ENCODE results near the gene TNFRSF1A. TPM values are rescaled to one million over a fixed set of nuclear protein-coding genes. Genes with fewer than 3 reads are reported as not detected.

Gene TNFRSF1A
- total and polyA plus RNA-seq, 5 donors from 2014 or later, result 25.6 to 39.5 (median 34.0) TPM

GRCh38 chr12:6367065-6367968, 25.4 kb upstream of the TNFRSF1A start:
- peaks cover 10 to 31% (median 18%) of the 10 kb centered on the region in 4 donors for H3K4me1 Mint-ChIP-seq
- H3K4me3 ChIP-seq (ENCODE audit: low read depth, low read length), result no peak overlapping the region
- DNase-seq, result peak in 2 of 3 donors; percentile 57 to 78

GRCh38 chr12:6364044-6364374, 22.1 kb upstream of the TNFRSF1A start:
- H3K4me1 ChIP-seq (ENCODE audit: control insufficient read depth, insufficient read depth, low read length, poor library complexity, severe bottlenecking), result peaks cover 24% of the 10 kb centered on the region
- Mint-ChIP-seq H3K4me3 (peak overlapping the region; percentile 88 to 92 (median 88)), H3K36me3 (no peaks in the 10 kb centered on the region), H3K9me3 (peaks cover 0 to 2% (median 0%) of the 10 kb centered on the region in 7 donors), H3K4me1 (peaks cover 17 to 48% (median 19%) of the 10 kb centered on the region in 4 donors), H3K27me3 (no peaks in the 10 kb centered on the region), H3K27ac (peak overlapping the region; percentile 65 to 92 (median 86))
- DNase-seq, result peak in 1 of 3 donors; percentile 74
- ATAC-seq (ENCODE audit: low read depth in 2 of 2), result no peak
- peak overlapping the region; percentile 71 for H3K27ac ChIP-seq (ENCODE audit: insufficient read depth, low read length, poor library complexity, severe bottlenecking)
- H3K36me3 ChIP-seq (ENCODE audit: control insufficient read depth, insufficient read depth, low read length), result no peaks in the 10 kb centered on the region
- H3K4me3 ChIP-seq (ENCODE audit: low read depth, low read length), result peak overlapping the region; percentile 18
- no peaks in the 10 kb centered on the region for H3K27me3 ChIP-seq (ENCODE audit: control insufficient read depth, insufficient read depth, low read length)
- H3K9me3 ChIP-seq (ENCODE audit: control insufficient read depth in 2 of 2, low read length in 2 of 2), result no peaks in the 10 kb centered on the region

More at GRCh38 chr12:6367065-6367968, 25.4 kb upstream of the TNFRSF1A start:
- Mint-ChIP-seq H3K27me3 (no peaks in the 10 kb centered on the region), H3K4me3 (peak overlapping the region in 2 of 4 donors; percentile 24 to 42), H3K36me3 (no peaks in the 10 kb centered on the region), H3K9me3 (no peaks in the 10 kb centered on the region), H3K27ac (peak overlapping the region; percentile 36 to 50 (median 44))
- H3K36me3 ChIP-seq (ENCODE audit: control insufficient read depth, insufficient read depth, low read length), result no peaks in the 10 kb centered on the region
- H3K4me1 ChIP-seq (ENCODE audit: control insufficient read depth, insufficient read depth, low read length, poor library complexity, severe bottlenecking), result peaks cover 24% of the 10 kb centered on the region
- peak; percentile 71 to 75 for ATAC-seq (ENCODE audit: low read depth in 2 of 2)
- H3K27ac ChIP-seq (ENCODE audit: insufficient read depth, low read length, poor library complexity, severe bottlenecking), result no peak overlapping the region
- H3K9me3 ChIP-seq (ENCODE audit: control insufficient read depth in 2 of 2, low read length in 2 of 2), result no peaks in the 10 kb centered on the region
- no peaks in the 10 kb centered on the region for H3K27me3 ChIP-seq (ENCODE audit: control insufficient read depth, insufficient read depth, low read length)

DNA sequence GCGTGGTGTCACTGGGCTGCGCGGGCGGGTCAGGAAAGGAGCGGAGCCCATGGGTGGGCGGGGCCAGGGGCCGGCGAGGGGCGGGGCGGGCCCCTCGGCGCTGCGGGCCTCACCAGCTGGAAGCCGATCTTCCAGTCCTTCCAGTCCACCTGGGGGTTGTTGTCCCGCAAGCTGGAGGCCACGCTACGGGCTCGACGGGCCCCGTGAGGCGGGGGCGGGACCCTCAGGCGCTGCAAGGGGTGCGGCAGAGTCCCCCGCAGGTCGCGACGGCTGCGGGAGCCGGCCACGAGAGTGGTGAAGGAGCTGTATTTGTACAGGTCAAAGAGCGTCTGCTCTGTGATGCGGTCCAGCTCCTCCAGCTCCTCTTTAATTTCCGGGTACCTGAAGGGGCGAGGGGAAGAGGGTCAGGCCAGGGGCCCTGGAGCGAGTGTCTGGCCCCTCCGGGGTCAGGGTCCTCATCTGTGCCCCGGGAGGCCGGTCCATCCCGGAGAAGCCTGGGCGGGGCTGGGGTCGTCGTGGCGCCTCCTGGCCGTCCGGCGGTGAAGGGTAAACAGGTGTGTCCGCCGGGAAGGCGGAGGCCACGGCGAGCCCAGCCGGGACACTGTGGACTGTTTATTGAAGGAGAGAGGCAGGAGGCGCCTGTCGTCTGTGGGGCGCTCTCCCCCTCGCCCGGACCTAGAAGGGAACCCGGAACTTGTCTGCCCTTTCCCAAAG, 21.6 kb upstream of the TNFRSF1A start:
- ATAC-seq (ENCODE audit: low read depth in 2 of 2) (peak; percentile 72 to 80), DNase-seq (peak; percentile 50 to 74 (median 62))
- H3K4me1 Mint-ChIP-seq, result peaks cover 17 to 46% (median 19%) of the 10 kb centered on the region in 4 donors
- no peaks in the 10 kb centered on the region for H3K27me3 Mint-ChIP-seq
- H3K4me1 ChIP-seq (ENCODE audit: control insufficient read depth, insufficient read depth, low read length, poor library complexity, severe bottlenecking), result peaks cover 24% of the 10 kb centered on the region
- peak overlapping the region; percentile 71 for H3K27ac ChIP-seq (ENCODE audit: insufficient read depth, low read length, poor library complexity, severe bottlenecking)
- peak overlapping the region; percentile 88 to 92 (median 88) for H3K4me3 Mint-ChIP-seq
- H3K27ac Mint-ChIP-seq, result peak overlapping the region; percentile 65 to 92 (median 86)
- no peaks in the 10 kb centered on the region for H3K27me3 ChIP-seq (ENCODE audit: control insufficient read depth, insufficient read depth, low read length)
- H3K9me3 ChIP-seq (ENCODE audit: control insufficient read depth in 2 of 2, low read length in 2 of 2), result no peaks in the 10 kb centered on the region
- H3K4me3 ChIP-seq (ENCODE audit: low read depth, low read length), result peak overlapping the region; percentile 41
- H3K36me3 ChIP-seq (ENCODE audit: control insufficient read depth, insufficient read depth, low read length), result no peaks in the 10 kb centered on the region
- H3K9me3 Mint-ChIP-seq, result peaks cover 0 to 2% (median 0%) of the 10 kb centered on the region in 7 donors
- no peaks in the 10 kb centered on the region for H3K36me3 Mint-ChIP-seq

DNA sequence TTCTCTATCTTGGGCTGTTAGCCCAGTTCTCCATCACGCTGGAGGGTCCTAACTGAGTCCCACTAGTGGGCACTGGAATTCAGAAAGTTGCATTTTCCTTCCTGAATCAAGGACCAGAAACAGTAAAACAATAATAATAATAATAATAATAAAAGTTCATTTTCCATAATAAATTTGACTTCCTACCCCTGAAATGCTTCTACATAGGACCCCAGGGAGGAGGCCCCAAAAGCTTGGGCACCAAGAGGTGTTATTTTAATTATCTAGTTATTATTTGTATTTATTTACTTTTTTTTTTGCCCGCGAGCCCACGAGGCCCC, 21.1 kb upstream of the TNFRSF1A start:
- H3K4me1 ChIP-seq (ENCODE audit: control insufficient read depth, insufficient read depth, low read length, poor library complexity, severe bottlenecking), result peaks cover 21% of the 10 kb centered on the region
- no peak for DNase-seq
- no peak for ATAC-seq (ENCODE audit: low read depth in 2 of 2)
- no peak overlapping the region for H3K27ac Mint-ChIP-seq
- no peaks in the 10 kb centered on the region for H3K36me3 Mint-ChIP-seq
- H3K4me3 Mint-ChIP-seq, result peak overlapping the region in 1 of 4 donors; percentile 88
- H3K4me1 Mint-ChIP-seq, result peaks cover 17 to 44% (median 19%) of the 10 kb centered on the region in 4 donors
- no peaks in the 10 kb centered on the region for H3K27me3 ChIP-seq (ENCODE audit: control insufficient read depth, insufficient read depth, low read length)
- H3K4me3 ChIP-seq (ENCODE audit: low read depth, low read length), result no peak overlapping the region
- H3K27me3 Mint-ChIP-seq, result peaks cover 3% of the 10 kb centered on the region
- peak overlapping the region; percentile 71 for H3K27ac ChIP-seq (ENCODE audit: insufficient read depth, low read length, poor library complexity, severe bottlenecking)
- H3K36me3 ChIP-seq (ENCODE audit: control insufficient read depth, insufficient read depth, low read length), result no peaks in the 10 kb centered on the region
- H3K9me3 ChIP-seq (ENCODE audit: control insufficient read depth in 2 of 2, low read length in 2 of 2), result no peaks in the 10 kb centered on the region
- H3K9me3 Mint-ChIP-seq, result peaks cover 0 to 2% (median 0%) of the 10 kb centered on the region in 7 donors

GRCh38 chr12:6362403-6362802, 20.5 kb upstream of the TNFRSF1A start:
- Mint-ChIP-seq H3K27me3 (peaks cover 8% of the 10 kb centered on the region), H3K4me3 (peak overlapping the region in 3 of 4 donors; percentile 57 to 86 (median 68)), H3K4me1 (peaks cover 12 to 38% (median 14%) of the 10 kb centered on the region in 4 donors), H3K27ac (peak overlapping the region; percentile 70 to 93 (median 81)), H3K36me3 (no peaks in the 10 kb centered on the region), H3K9me3 (peaks cover 0 to 2% (median 0%) of the 10 kb centered on the region in 7 donors)
- no peak for ATAC-seq (ENCODE audit: low read depth in 2 of 2)
- Histone ChIP-seq H3K9me3 (ENCODE audit: control insufficient read depth in 2 of 2, low read length in 2 of 2) (no peaks in the 10 kb centered on the region), H3K36me3 (ENCODE audit: control insufficient read depth, insufficient read depth, low read length) (no peaks in the 10 kb centered on the region), H3K4me3 (ENCODE audit: low read depth, low read length) (no peak overlapping the region), H3K4me1 (ENCODE audit: control insufficient read depth, insufficient read depth, low read length, poor library complexity, severe bottlenecking) (peaks cover 15% of the 10 kb centered on the region), H3K27me3 (ENCODE audit: control insufficient read depth, insufficient read depth, low read length) (no peaks in the 10 kb centered on the region), H3K27ac (ENCODE audit: insufficient read depth, low read length, poor library complexity, severe bottlenecking) (no peak overlapping the region)
- DNase-seq, result no peak

GRCh38 chr12:6361834-6362233, 20.0 kb upstream of the TNFRSF1A start:
- Mint-ChIP-seq H3K27me3 (peaks cover 14% of the 10 kb centered on the region), H3K27ac (peak overlapping the region; percentile 70 to 93 (median 86)), H3K4me3 (peak overlapping the region in 2 of 4 donors; percentile 68 to 86), H3K36me3 (no peaks in the 10 kb centered on the region), H3K4me1 (peaks cover 9 to 33% (median 11%) of the 10 kb centered on the region in 4 donors), H3K9me3 (peaks cover 0 to 2% (median 0%) of the 10 kb centered on the region in 7 donors)
- ATAC-seq (ENCODE audit: low read depth in 2 of 2), result peak in 1 of 2 donors; percentile 32
- peak in 1 of 3 donors; percentile 73 for DNase-seq
- H3K9me3 ChIP-seq (ENCODE audit: control insufficient read depth in 2 of 2, low read length in 2 of 2), result no peaks in the 10 kb centered on the region
- no peaks in the 10 kb centered on the region for H3K36me3 ChIP-seq (ENCODE audit: control insufficient read depth, insufficient read depth, low read length)
- H3K4me3 ChIP-seq (ENCODE audit: low read depth, low read length), result no peak overlapping the region
- H3K27ac ChIP-seq (ENCODE audit: insufficient read depth, low read length, poor library complexity, severe bottlenecking), result no peak overlapping the region
- peaks cover 14% of the 10 kb centered on the region for H3K4me1 ChIP-seq (ENCODE audit: control insufficient read depth, insufficient read depth, low read length, poor library complexity, severe bottlenecking)
- H3K27me3 ChIP-seq (ENCODE audit: control insufficient read depth, insufficient read depth, low read length), result no peaks in the 10 kb centered on the region

- H3K9me3 ChIP-seq (ENCODE audit: control insufficient read depth in 2 of 2, low read length in 2 of 2), result no peaks in the 10 kb centered on the region
Observed at GRCh38 chr12:6360578-6361490, 19.0 kb upstream of the TNFRSF1A start.

More at GRCh38 chr12:6360578-6361490, 19.0 kb upstream of the TNFRSF1A start:
- no peak overlapping the region for H3K27ac ChIP-seq (ENCODE audit: insufficient read depth, low read length, poor library complexity, severe bottlenecking)
- no peaks in the 10 kb centered on the region for H3K36me3 Mint-ChIP-seq
- no peak for ATAC-seq (ENCODE audit: low read depth in 2 of 2)
- H3K27me3 ChIP-seq (ENCODE audit: control insufficient read depth, insufficient read depth, low read length), result peaks cover 2% of the 10 kb centered on the region
- peaks cover 9 to 32% (median 14%) of the 10 kb centered on the region in 4 donors for H3K4me1 Mint-ChIP-seq
- no peak overlapping the region for H3K4me3 ChIP-seq (ENCODE audit: low read depth, low read length)
- DNase-seq, result peak in 1 of 3 donors; percentile 42
- peak overlapping the region; percentile 65 to 86 (median 71) for H3K27ac Mint-ChIP-seq
- H3K4me3 Mint-ChIP-seq, result peak overlapping the region; percentile 3 to 40 (median 14)
- peaks cover 14% of the 10 kb centered on the region for H3K4me1 ChIP-seq (ENCODE audit: control insufficient read depth, insufficient read depth, low read length, poor library complexity, severe bottlenecking)
- no peaks in the 10 kb centered on the region for H3K36me3 ChIP-seq (ENCODE audit: control insufficient read depth, insufficient read depth, low read length)
- peaks cover 17% of the 10 kb centered on the region for H3K27me3 Mint-ChIP-seq
- H3K9me3 Mint-ChIP-seq, result peaks cover 0 to 3% (median 0%) of the 10 kb centered on the region in 7 donors

Data from CD4-positive, CD25-positive, alpha-beta regulatory T cell (primary cell).